ENCODE measurements around the gene SCFD2. TPM values are rescaled to one million over a fixed set of nuclear protein-coding genes. Genes with fewer than 3 reads are reported as not detected.

The SCFD2 gene
- total and polyA plus RNA-seq, 2 donors (not counting 3 experiments of a cell fraction or from before 2014, with no cell fraction given): 12.3 to 22.8 TPM

DNA sequence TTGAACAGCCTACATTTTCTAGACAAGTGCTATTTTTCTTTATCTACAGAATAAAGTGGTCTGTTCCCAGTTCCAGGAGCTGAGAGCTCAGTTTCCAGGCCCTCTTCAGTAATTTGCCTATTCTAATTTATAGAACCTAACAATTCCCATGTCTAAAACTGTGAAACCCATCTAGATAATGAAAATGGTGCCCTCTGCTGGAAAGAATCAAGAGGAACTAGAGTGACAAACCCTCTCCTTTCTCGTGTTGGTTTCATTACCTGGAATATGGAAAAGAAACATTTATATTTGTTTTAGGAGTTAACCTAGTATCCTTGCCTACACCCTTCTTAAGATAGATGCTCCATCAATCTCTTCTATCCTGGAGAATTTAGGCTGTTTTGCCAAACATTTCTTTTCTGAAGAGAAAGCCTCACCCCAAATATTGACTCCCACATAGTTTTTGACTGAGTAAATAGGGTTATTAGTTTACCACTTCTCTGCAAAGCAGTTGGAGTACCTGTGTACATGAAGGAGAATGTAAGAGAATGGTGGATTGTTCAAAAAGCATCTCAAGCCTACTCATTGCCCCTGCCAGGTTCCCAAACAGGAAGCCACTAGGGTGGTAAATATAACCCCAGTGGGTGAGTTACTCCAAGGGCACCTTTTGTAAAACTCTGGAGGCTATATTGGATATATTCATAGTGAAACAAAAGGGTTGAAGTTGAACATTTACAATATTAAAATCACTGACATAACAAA is 382.1 kb downstream of the SCFD2 start:
- dilution Hi-C loops (cut with MboI; ENCODE audit: extremely low pct_ligation_motif_present, low sequenced_read_pairs): no loop called here
- POLR2A ChIA-PET: no interaction called here
- Histone ChIP-seq H3K9me1 (replicated peaks; ENCODE audit: control insufficient read depth, extremely low read depth, insufficient read depth, low read length) (no peaks in the 10 kb centered on the region), H4K20me1 (replicated peaks; ENCODE audit: control insufficient read depth, extremely low read depth, insufficient read depth, low read length) (no peaks in the 10 kb centered on the region), H3K27me3 (ENCODE audit: control insufficient read depth in 2 of 2, insufficient read depth in 2 of 2, low read length in 2 of 2) (no peaks in the 10 kb centered on the region), H3K9ac (replicated peaks; ENCODE audit: extremely low read depth, insufficient read depth, low read length) (no peak overlapping the region), H2AFZ (ENCODE audit: low read depth, low read length) (no peak overlapping the region), H3K9me3 (replicated peaks; ENCODE audit: control insufficient read depth, insufficient read depth, low read length) (no peaks in the 10 kb centered on the region), H3K27ac (ENCODE audit: insufficient read depth, low read depth, low read length) (no peak overlapping the region), H3K4me3 (replicated peaks in 1 of 3; ENCODE audit: insufficient read depth in 1 of 3, low read depth in 1 of 3, low read length in 3 of 3) (no peak overlapping the region), H3K4me2 (ENCODE audit: insufficient read depth, low read length) (no peak overlapping the region), H3K4me1 (ENCODE audit: control insufficient read depth, extremely low read depth, insufficient read depth, low read length) (no peaks in the 10 kb centered on the region), H3K79me2 (ENCODE audit: control insufficient read depth, insufficient read depth, low read length) (no peaks in the 10 kb centered on the region), H3K36me3 (ENCODE audit: control insufficient read depth in 2 of 2, extremely low read depth in 1 of 2, insufficient read depth in 2 of 2, low read length in 2 of 2) (no peaks in the 10 kb centered on the region)
- BruUV-seq (replicated peaks): no TSS peak
- FAIRE-seq (peak; percentile 87), DNase-seq (ENCODE audit: low read depth, low spot score) (peak; percentile 64)
- intact Hi-C loops (cut with micrococcal nuclease): loop anchor here (1.0 to 10.0 kb wide), 8 partner anchors 73 to 1251 kb away; no protein-coding TSS in a partner anchor
- CTCF ChIA-PET: interaction anchor here (0.7 to 7.9 kb wide), 25 partner anchors 22 to 1250 kb away, joined by 3 to 238 read pairs (median 4); partner anchors contain the start of gene RASL11B
- TF ChIP-seq, protein P1, sequence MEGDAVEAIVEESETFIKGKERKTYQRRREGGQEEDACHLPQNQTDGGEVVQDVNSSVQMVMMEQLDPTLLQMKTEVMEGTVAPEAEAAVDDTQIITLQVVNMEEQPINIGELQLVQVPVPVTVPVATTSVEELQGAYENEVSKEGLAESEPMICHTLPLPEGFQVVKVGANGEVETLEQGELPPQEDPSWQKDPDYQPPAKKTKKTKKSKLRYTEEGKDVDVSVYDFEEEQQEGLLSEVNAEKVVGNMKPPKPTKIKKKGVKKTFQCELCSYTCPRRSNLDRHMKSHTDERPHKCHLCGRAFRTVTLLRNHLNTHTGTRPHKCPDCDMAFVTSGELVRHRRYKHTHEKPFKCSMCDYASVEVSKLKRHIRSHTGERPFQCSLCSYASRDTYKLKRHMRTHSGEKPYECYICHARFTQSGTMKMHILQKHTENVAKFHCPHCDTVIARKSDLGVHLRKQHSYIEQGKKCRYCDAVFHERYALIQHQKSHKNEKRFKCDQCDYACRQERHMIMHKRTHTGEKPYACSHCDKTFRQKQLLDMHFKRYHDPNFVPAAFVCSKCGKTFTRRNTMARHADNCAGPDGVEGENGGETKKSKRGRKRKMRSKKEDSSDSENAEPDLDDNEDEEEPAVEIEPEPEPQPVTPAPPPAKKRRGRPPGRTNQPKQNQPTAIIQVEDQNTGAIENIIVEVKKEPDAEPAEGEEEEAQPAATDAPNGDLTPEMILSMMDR (IDR thresholded peaks at IDR 0.05; ENCODE audit: extremely low read depth in 1 of 2, insufficient read depth in 1 of 2, low read depth in 1 of 2, low read length in 2 of 2): peak; percentile 38 to 44
- TF ChIP-seq MAX (IDR thresholded peaks at IDR 0.05; ENCODE audit: insufficient read depth, insufficient read length) (no peak), FOS (IDR thresholded peaks at IDR 0.05; ENCODE audit: borderline replicate concordance, insufficient read depth, low read length) (no peak), POLR2AphosphoS5 (IDR thresholded peaks at IDR 0.05; ENCODE audit: insufficient read depth, low read depth, low read length) (no peak)
